ENCODE data around the gene NGLY1.

GRCh38 chr3:25678581-25678980 is 104.7 kb downstream of the NGLY1 start:
- TF ChIP-seq, protein P1, sequence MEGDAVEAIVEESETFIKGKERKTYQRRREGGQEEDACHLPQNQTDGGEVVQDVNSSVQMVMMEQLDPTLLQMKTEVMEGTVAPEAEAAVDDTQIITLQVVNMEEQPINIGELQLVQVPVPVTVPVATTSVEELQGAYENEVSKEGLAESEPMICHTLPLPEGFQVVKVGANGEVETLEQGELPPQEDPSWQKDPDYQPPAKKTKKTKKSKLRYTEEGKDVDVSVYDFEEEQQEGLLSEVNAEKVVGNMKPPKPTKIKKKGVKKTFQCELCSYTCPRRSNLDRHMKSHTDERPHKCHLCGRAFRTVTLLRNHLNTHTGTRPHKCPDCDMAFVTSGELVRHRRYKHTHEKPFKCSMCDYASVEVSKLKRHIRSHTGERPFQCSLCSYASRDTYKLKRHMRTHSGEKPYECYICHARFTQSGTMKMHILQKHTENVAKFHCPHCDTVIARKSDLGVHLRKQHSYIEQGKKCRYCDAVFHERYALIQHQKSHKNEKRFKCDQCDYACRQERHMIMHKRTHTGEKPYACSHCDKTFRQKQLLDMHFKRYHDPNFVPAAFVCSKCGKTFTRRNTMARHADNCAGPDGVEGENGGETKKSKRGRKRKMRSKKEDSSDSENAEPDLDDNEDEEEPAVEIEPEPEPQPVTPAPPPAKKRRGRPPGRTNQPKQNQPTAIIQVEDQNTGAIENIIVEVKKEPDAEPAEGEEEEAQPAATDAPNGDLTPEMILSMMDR (IDR thresholded peaks at IDR 0.05), result no peak
- TF ChIP-seq POLR2A (IDR thresholded peaks at IDR 0.05), result no peak
